GM12878 (cell line): Measurements from ENCODE around the gene TMED5.
"Not testable (repeated sequence)": the region's sequence is repeated elsewhere in the genome, so short reads cannot be mapped to it uniquely, and the experiment has no call there.

ENCODE experiments used
- CBX5 ChIP-seq: sonication (generic); IDR thresholded peaks from 2 replicates; pipeline ENCODE4 v1.6.1; 2016; ENCODE audit warnings: low read depth, moderate library complexity, mild to moderate bottlenecking, inconsistent platforms
- CTCF ChIP-seq, 3 experiments: IDR thresholded peaks in 2 of 3; conservative IDR thresholded peaks in 1 of 3; 2 replicates each; pipeline ENCODE4 v1.5.1; 2011; ENCODE audit warnings: low read depth in 3 of 3, low read length in 3 of 3, mild to moderate bottlenecking in 3 of 3, control low read depth in 2 of 3, moderate library complexity in 2 of 3, inconsistent platforms in 1 of 3, mixed read lengths in 1 of 3; ENCODE audit not compliant: control insufficient read depth in 2 of 3, insufficient read depth in 1 of 3; ENCODE audit errors: extremely low read depth in 1 of 3
- E2F4 ChIP-seq: IDR thresholded peaks from 2 replicates; pipeline ENCODE4 v1.6.1; 2012; ENCODE audit warnings: low read depth, low read length, improper control_type of control experiment
- MAX ChIP-seq: IDR thresholded peaks from 2 replicates; pipeline ENCODE4 v1.6.1; 2012; ENCODE audit warnings: low read depth, low read length, improper control_type of control experiment
- POLR2AphosphoS5 ChIP-seq: IDR thresholded peaks from 2 replicates; pipeline ENCODE4 v1.6.1; 2011; ENCODE audit warnings: mild to moderate bottlenecking, low read length, inconsistent platforms
- REST ChIP-seq: IDR thresholded peaks from 2 replicates; pipeline ENCODE4 v1.6.1; 2012; ENCODE audit warnings: mild to moderate bottlenecking, low read depth, low read length
- SIN3A ChIP-seq: IDR thresholded peaks from 2 replicates; pipeline ENCODE4 v1.6.1; 2012; ENCODE audit warnings: low read depth, low read length, improper control_type of control experiment

- not testable (repeated sequence) for TF ChIP-seq MAX; SIN3A; CBX5; POLR2AphosphoS5; E2F4; CTCF (IDR thresholded peaks at IDR 0.05 in 2 of 3, conservative IDR thresholded peaks at IDR 0.05 in 1 of 3; ENCODE audit: control insufficient read depth in 2 of 3, extremely low read depth in 1 of 3, insufficient read depth in 1 of 3, low read depth in 3 of 3, low read length in 3 of 3); REST
Observed at GRCh38 chr1:93220716-93221115, 40.5 kb upstream of the TMED5 start.
